Left colon (tissue), 2 donors: ENCODE measurements around the gene FAM120B. TPM values are rescaled to one million over a fixed set of nuclear protein-coding genes. Genes with fewer than 3 reads are reported as not detected.
A peak's percentile ranks its signal among the peaks of the same experiment; 100 is the strongest.

Source experiments
- ATAC-seq: fragments of 200-7000 bp; cut with Tn5 transposase; one replicate; pipeline ENCODE4 v1.9.1; 2020; ENCODE audit warnings: mild to moderate bottlenecking, moderate library complexity
- DNase-seq, 2 donors: peaks; one replicate each; pipeline ENCODE4 v3.0.0-alpha.2; 2020
- intact Hi-C, 2 donors: fragments of 100-400 bp; cut with DNase I in 1 of 2; cut with micrococcal nuclease in 1 of 2; formaldehyde crosslinking; loops; one replicate each; pipeline versions ENCODE4 v1.11.2 to v1.14.0; 2022; cut with DNase I, micrococcal nuclease
- total RNA-seq, 2 donors: library from RNA; stranded (reverse); fragmentation: NEBNext Ultra II Directional; extraction: Animal tissue kit (Norgen Biotek cat#: 25700); gene quantifications; one replicate each; pipeline ENCODE4 v1.2.1, GENCODE V29; 2021
- donor health status: DM: no; HTN: no; CAD: no.
- donor health status: DM: yes; HTN: yes; CAD: no.

Gene FAM120B
- total RNA-seq, 2 donors from 2014 or later: 30.3 to 31.1 TPM

DNA sequence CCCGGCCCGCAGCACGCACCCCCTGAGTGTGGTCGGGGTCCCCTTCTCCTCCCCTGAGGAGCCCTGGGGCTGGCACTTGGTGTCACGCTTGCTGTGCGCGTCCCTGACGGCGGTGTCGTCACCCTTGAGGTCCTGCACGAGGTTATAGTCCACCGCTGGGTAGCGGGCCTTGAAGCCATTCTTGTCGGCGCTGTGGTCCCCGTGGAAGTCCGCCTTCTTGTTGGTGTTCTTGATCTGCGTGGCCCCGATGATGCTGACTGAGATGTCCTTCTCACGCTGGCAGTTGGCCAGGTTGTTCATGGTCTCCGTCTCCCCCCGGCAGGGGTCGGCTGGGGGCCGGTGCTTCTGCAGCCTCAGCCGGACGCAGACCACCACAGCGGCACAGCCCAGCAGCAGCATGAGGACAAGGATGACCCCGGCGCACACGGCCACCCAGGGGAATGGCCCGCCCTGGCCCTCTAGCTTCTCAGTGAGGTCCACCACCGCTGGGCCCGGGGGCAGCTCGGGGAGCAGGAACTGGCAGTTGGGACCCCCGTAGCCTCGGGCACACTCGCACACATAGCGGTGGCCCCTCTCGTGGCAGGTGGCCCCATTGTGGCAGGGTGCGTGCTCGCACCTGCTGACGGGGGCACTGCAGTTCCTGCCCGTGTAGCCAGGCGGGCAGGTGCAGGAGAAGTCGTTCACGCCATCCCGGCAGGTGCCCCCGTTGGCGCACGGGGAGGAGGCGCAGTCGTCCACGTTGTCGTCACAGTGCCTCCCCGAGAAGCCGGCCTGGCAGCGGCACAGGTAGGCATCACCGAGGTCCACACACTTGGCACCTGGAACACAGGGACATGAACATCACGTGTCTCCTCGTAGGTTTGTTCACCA lies 23.1 kb upstream of the FAM120B start:
- peak in 1 of 2 donors; percentile 13 for DNase-seq
- intact Hi-C loops: no loop called here
- ATAC-seq: no peak

DNA sequence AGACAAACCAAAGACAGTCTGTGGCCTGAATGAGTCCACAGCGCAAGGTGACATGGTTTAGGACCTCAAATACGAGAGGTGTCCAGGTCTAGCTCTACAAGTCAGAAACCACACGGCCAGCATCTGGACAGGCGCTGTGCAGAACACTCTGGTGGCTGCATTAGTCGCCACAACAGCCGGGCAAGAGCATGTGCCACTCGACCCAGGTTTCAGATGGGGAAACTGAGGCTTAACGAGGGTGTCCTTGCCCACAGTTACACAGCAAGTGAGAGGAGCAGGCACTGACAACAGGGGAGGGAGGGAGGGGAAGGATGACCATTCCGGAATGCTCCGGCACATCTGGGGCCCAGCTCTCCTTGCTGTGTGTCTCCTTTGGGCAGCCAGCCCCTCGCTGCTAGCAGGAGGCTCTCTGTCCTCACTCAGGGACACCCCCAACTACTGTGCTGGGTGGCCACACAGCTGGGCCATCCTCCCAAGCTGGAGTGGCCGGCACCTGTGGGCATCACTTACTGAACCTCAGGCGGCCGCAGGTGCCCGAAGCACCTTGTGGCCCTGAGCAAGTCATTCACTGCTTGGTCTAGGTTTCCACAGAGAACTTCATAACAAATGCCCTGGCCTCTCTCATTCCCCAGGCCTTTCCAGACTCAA lies 22.3 kb upstream of the FAM120B start:
- no peak for ATAC-seq
- DNase-seq: peak in 1 of 2 donors; percentile 3
- intact Hi-C loops: no loop called here

DNA sequence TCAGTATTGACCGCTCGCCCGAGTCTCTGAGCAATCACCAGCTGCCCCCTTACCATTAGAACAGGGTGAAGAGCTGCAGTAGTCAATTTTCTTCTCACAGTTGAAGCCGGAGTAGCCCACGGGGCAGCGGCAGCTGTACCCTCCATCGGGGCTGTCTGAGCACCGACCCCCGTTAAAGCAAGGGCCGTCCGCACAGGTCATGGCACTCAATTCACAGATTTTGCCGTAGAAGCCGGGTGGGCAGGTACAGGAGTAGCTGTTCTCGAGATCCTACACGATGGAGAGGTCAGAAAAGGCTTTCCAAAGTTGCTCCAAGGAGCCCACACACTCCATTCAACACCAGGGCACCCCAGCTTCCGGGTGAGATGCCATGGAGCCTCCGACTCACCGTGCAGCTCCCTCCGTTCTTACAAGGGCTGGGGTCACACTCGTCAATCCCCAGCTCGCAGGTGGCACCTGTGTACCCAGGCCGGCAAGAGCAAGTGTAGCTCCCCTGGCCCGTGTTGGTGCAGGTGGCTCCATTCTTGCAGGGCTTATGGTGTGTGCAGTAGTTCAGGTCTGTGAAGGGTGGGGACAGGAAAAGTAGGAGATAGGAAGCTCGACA lies 21.6 kb upstream of the FAM120B start:
- ATAC-seq: no peak
- intact Hi-C loops: no loop called here
- no peak for DNase-seq

DNA sequence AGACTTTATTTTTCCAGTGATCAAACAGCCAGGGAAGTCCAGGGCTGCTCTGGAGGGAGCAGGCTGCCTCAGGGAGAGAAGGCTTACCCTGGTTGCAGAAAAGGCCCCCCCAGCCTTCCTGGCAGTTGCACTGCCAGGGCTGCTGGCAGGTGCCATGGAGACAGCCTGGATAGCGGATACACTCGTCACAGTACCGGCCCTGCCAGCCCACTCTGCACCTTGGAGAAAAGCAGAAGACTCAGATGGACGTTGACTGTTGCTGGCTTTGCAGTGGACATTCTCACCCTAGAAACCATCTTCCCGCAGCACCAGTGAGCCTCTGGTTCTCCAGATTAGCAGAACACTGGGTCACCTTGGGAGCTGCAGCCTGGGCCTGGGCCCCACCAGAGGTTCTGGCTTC lies 21.1 kb upstream of the FAM120B start:
- DNase-seq (peak in 1 of 2 donors; percentile 3), ATAC-seq (no peak)
- intact Hi-C loops: no loop called here

DNA sequence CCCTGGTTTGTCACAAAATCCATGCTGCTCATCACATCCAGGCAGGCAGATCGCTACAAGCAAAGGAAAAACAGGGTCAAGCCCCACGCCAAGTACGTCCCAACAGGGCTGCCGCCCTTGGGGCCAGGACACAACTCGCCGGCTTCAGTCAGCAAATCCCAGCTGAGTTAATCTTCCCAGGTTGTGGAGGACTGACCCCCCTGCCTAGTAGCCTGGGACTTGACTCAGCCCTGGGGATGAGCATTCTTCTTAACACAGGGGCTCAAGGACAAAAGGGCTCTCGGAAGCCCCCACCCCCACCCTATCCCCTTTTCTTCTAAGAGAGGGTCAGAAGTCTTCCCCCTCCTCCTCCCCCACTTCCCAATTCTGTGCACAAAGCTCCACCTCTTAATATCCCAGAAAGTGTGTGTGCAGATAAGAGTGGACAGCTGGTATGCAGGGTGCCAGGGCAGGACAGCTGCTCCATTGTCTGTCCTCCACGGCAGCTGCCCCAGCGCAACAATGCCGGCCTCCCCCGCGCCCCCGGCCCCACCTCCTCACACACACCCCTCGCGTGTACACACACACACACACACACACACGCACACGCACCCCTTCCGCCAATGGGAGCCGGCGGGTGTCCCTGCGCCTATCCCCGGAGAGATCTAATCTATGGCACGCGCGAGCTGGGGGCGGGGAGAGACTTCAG lies 20.2 kb upstream of the FAM120B start:
- peak; percentile 60 for ATAC-seq
- intact Hi-C loops: no loop called here
- DNase-seq: peak in 1 of 2 donors; percentile 72

DNA sequence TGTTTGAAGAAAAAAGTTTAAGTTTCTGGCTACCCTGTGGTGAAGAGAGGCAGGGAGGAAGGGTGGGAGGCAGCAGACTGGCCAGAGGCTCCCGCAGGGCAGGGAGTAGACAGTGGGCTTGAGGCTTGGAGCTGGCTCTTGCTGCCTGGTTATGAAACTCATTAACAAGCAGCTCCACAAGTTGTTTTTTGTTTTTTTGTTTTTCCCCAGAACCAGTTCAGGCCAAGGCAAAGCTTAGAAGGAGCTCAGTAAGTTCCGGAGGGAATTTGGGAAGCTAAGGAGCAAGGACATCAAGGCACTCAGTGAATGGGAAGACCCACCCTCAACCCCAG lies 19.7 kb upstream of the FAM120B start:
- DNase-seq (no peak), ATAC-seq (no peak)
- intact Hi-C loops: no loop called here

DNA sequence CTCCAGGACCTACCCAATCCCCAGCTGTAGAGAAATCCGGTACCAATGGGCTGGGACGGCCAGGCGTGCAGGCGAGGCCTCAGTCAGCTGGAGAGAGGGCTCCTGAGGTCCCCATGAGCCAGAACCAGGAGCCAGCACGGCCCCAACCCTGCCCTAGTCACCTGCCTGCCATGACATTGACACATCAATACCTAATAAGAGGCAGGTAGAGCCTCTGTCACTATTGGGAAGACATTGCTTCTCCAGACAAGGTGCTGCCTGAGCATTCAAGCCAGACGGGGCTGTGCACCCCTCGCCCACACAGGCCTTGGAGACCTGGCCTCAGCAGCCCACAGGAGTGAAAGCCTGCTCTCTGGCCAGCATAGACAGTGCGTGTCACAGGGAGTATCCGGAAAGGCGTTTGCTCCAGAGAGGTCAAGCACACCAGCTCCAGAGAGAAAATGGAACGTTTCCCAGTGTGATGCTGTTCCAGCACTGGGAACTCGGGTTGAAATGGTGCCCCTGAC lies 19.1 kb upstream of the FAM120B start:
- intact Hi-C loops: no loop called here
- ATAC-seq (no peak), DNase-seq (no peak)

DNA sequence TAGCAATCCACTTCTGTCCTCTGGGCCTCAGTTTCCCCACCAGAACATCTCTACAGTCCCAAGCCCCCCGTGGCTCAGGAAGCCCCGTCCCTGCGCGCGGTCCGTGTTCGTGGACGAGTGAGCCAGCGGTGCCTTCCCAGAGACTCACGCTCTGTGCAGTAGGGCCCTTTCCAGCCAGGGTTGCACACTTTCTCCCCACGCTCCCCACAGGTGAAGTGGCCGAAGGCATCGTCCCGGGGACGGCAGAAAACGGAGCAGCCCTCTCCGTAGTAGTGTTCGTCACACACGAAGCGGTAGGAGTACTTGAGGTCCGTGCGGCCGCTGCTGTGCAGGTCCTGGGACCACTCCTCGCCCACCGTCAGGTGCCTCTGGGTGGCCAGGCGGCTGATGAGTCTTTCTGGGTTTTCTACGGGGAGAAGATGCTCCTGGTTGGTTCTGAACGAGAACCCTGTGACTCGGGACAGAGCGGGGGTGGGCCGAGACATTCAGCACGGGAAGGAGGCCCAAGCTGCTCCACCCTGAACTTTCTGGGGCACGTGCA lies 18.4 kb upstream of the FAM120B start:
- intact Hi-C loops: no loop called here
- no peak for ATAC-seq
- DNase-seq: no peak

DNA sequence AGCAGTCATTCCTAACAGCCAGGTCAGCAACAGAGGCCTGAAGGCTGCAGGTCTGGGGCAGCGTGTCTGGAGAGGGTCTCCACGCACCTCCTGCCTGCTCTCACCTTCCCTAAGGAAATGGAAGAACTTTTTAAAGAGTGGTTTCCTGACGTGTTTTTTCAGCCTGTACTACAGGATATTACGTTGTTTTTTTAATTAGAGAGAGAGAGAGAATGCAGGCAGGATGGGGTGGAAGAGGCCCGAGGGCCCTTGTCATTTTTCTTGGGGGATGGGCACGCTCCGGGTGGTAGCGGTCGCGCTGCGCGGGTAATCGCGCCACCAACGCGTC lies 17.7 kb upstream of the FAM120B start:
- intact Hi-C loops: no loop called here
- ATAC-seq (no peak), DNase-seq (no peak)

DNA sequence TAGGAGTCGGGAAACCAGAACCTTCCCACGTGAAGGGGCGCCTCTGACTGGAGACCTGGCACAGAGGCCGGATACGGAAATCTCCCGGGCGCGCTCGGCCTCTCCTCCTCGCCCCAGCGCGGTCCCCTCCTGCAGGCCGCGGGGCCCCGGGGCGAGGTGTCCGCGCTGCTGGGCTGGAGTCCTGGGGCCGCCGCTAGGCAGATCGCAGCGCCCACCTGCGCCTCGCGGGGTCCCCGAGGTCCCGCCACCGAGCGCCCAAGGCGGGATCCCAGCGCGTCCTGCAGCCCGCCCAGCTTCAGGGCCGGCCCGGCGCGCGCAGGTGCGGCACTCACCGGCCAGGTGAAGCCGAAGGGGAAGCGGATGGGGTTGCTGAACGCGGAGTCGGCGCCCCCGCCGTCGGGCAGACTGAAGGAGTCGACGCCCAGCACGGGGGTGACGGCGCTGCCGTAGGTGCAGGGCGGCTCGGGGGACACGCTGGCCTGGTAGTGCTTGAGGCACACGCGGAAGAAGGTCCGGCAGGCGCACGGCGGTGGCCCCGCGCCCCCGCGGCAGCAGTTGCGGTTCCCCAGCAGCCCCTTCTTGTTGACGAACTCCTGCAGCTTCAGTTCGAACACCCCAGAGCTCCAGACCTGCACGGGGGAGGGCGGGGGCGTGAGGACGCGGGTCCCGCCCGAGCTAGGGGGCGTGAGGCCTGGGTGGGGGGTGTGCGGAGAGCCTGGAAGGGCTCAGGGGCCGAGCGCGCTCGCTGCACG lies 17.2 kb upstream of the FAM120B start:
- intact Hi-C loops: no loop called here
- DNase-seq (peak in 1 of 2 donors; percentile 41), ATAC-seq (peak; percentile 17)

DNA sequence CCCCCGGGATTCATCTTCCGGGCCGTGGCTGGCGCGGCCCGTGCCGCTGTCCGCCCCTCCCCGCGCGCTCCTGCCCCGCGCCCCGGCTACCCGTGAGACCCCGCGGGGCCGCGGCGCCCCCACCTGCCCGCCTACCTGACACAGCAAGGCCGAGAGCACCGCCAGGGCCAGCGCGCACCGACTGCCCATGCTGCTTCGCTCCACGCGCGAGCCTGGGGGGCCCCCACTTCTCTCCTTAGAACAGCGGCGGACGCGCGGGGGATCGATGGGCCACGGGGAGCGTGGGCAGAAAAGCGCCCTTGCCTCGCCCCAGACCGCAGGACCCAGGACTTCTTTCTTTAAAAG lies 16.6 kb upstream of the FAM120B start:
- ATAC-seq (peak; percentile 2), DNase-seq (peak in 1 of 2 donors; percentile 41)
- intact Hi-C loops: no loop called here

DNA sequence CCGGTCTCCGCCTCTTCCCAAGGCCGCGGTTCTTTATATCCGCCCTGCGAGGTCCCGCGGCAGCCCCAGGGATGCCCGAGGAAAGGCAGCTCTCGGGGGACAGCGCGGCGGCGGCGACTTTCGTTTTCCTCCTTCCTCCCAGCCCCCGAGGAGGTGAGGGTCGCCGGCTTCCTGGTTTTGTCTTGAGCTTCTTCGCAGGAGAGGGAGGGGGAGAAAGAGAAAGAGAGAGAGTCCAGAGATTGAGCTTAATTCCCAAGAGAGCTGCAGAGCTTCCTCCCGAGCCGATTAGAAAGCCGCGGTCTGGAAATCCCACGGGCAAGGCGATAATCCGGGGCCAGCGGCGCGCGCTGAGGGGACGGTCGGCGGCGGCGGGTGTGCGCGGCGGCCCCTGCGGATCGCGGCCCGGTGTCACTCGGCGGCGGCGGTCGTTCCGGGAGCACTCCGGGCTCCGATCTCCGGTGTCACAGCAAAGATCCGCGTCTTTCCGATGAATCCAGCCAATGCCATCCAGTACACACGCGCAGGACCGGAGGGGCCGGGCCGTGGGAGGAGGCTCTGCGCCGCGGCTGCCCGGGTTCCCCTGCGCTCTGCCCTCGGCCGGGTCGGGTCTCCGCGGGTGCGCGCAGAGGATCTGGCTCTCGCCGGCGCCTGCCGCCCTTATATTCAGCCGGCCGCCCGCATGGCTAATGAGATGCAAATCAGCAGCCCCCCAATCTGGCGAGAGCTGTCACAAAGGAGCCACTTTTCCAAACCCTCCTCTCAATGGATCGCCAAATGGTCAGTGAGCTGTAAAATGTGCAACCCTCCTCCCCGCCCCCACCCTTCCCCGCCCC lies 16.0 kb upstream of the FAM120B start, which contains the start of gene DLL1:
Gene DLL1 (minus strand): TSS at position 783 of the 833 bp plus-strand sequence. CDS start 939 bp downstream, outside the sequence.
- DNase-seq: peak in 1 of 2 donors; percentile 68
- ATAC-seq: peak; percentile 34
- intact Hi-C loops: no loop called here

DNA sequence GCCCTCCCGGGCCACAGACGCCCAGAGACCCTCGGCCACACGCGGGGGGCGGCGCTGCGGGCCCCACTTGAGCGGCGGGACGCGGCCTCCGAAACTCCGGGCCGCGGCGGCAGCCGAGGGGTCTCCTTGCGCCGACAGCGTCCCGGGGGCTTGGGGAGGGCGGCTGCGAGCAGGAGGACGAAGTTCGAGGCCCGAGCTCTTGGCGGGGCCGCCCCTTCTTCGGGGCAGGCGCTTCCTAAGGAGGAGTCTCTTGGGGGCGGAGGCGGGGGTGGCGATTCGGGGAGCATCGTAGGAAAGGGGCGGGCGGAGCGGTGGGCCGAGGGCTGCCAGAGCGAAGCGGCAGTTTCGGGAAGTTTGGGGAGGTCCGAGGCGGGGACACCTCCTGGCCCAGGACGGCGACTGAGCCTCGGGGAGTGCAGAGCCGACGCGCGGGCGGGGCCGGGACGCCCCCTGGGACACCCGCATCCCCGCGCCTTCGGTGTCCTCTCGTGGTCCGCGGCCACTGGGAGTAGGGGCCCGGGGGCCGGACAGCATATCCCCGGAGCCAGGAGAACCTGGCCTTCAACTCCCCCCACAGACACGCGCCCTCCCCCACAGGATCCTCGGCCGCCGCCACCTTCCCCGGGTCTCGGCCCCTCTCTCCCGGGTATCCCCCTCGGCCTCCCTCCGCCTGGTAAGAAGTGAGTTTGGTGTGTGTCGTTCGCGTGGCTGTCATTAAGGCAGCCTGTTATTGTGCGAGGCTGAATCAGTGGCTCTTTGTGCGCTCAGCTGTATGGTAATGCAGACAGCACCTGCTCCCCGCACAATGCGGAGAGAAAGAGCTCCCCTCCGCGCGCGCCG lies 15.1 kb upstream of the FAM120B start:
- DNase-seq (peak in 1 of 2 donors; percentile 73), ATAC-seq (peak; percentile 49)
- intact Hi-C loops: no loop called here

DNA sequence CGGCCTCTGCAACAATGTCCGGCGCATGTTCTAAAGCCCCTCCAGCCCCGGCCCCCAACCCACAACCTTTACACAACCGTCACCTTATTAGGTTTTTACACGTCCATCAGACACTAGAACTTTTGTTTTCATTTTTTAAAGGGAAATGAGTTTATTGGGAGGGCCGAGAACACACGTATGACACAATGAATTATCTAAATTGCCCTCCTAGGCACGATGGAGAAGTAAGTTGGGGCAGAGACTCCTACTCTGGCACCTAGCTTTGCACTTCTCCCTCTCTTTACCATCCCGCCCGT lies 14.5 kb upstream of the FAM120B start:
- no peak for ATAC-seq
- no peak for DNase-seq
- intact Hi-C loops: no loop called here

DNA sequence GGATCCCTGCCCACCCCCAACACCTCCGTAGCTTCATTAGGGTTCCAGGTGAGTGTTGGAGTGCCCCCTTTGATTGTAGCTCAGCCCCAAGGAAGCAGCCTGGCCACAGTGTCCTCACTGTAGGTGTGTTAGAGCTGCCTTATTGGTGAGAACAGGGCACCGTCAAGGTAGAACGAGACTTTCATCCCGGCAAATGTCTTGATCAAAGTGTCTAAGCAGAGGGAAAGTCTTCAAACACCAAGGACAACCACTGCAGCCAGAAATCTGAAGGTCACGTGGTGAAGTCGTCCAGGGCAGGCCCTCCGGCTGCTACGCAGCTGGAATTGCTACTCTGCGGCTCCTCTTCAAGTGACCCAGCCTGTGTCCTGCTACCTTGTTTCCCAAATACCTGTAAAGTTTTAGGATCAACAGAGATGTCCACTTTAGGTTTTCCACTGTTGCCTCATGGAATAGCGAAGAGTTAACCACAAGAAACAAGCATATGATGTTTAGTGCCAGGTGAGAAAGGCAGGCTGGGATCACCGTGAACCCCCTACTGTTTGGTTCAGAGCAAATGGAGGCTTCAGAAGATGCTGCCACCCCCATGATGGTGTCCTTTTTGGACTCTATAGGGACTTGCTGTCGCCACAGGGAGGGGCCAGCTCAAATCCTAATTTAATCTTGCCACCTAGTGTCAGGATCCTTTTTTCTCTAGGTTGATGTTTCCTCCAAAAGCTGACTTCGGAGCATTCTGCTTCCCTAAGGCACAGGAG lies 14.0 kb upstream of the FAM120B start:
- ATAC-seq: no peak

More for the DNA sequence above, 14.0 kb upstream of the FAM120B start:
- intact Hi-C loops: no loop called here
- DNase-seq: no peak
